ENCODE results near the gene EFCC1. TPM values are rescaled to one million over a fixed set of nuclear protein-coding genes. Genes with fewer than 3 reads are reported as not detected.

EFCC1 gene
- polyA plus RNA-seq, 1 donor: 1.7 TPM

DNA sequence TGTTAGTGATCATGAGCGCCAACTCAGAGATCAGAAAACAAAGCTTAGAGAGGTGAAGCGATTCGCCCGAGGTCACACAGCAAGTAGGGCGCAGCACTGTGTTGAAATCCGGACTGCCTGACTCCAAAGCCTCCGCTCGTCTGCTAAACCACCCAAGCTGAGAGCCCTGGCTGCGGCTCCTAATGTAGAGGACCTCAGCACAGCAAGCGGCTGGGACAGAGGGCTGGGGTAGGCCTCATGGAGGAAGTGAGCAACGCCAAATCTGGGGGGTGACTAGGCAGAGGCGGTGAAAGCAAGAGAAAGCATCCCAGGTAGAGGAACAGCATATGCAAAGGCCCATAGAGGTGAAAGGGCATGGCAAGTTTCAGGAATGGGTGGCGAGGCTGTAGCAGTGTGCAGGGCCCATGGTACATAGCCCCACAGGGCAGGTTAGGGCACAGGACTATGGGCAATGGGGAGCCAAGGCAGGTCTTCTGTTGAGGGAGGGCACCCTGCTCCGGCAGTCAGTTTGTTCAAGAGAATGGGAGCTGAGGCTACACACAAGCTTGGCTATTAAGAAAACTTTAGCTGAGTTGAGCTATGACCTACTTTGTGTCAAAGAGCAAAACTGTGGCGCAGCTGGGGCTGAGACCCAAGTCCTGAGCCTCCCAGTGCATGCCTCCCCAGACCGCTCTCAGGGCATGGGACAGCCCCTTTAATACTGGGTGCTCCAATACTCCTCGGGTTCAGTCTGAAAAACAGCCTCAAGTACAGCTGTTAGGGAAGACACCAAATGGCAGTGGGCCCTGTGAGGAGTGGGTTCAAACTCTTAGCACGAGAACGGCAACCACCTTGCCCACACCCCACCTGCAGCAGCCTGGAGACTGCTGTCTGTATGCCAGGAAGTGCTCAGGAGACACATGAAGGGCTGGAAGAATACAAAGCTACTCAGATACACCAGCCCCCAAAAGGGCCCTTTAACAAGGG is 6.2 kb upstream of the EFCC1 start:
- DNase-seq: no peak

GRCh38 chr3:128995737-128996136 is 5.4 kb upstream of the EFCC1 start:
- no peak for DNase-seq

DNA sequence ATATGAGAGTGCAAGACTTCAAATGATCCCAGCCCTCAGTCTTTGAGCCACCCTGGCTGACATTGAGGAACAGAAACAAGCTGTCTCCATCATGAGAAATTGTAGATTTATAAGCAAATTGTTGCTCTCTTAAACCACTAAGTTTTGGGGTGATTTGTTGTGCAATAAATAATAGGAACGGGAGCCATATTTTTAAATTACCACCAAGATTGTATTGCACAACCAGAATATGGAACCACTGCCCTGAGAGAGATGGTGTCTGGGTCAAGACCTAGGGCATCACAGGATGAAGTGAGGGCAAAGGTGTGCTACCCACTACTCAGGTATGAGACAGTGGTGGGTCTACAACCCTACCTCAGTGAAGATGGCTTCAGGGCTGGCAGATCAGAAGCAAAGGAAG is 4.9 kb upstream of the EFCC1 start:
- DNase-seq: no peak

DNA sequence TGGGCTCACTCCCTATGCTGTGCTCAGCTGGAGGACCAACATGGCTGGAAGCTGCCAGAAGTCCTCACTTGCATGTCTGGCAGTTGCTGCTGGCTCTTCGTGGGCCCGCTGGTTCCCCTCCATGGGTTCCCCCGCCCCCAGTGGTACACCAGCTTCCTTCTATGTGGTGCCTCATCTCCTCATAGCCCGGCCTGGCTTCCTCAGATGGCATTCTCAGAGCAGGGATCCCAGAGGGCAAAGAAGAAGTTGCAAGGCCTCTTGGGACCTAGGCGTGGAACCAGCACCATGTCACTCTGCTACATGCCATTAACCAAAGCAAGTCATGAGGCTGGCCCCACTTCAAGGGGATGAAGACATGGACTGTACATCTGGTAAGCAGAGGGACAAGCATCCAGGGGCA is 4.4 kb upstream of the EFCC1 start:
- DNase-seq: no peak

GRCh38 chr3:128997486-128998133 is 3.5 kb upstream of the EFCC1 start:
- DNase-seq: no peak

- DNase-seq: no peak
These were observed 2.5 kb upstream of the EFCC1 start for GRCh38 chr3:128998561-128998960.

DNA sequence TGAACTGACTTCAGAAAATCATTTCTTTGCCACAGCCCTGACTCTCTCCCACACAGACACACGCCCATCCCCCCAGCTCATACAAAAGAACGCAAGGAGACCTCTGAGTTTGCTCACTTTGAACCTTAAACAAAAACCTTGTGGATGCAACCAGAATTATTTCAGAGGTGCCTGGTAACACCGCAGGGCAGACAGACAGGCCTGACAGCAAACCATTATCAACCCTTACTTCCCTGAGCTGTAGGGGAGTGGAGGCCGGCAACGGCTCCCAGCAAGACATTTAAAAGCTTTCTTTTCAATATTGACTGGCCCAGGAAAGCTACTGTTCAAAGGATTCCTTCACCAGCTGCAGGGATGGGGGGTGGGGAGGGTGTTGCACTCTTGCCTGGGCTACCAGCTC is 2.0 kb upstream of the EFCC1 start:
- DNase-seq: no peak

DNA sequence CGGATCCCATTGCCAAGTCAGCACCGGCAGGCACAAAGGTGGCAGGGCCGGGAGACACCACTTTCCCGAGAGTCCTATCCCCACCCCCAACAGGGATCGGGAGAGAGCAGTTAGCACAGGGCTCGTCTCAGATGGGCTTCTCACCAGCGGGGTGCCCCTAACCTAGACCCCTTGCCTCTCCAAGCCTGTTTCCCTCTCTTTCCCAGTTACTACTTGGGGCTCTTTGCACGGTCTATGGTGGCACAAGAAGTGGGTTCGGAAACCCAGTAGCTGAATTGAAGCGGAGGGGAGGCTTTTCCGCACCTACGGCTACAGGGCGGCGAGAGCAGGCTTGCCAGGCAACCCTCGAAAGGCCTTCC is 383 bp upstream of the EFCC1 start:
- DNase-seq: no peak

DNA sequence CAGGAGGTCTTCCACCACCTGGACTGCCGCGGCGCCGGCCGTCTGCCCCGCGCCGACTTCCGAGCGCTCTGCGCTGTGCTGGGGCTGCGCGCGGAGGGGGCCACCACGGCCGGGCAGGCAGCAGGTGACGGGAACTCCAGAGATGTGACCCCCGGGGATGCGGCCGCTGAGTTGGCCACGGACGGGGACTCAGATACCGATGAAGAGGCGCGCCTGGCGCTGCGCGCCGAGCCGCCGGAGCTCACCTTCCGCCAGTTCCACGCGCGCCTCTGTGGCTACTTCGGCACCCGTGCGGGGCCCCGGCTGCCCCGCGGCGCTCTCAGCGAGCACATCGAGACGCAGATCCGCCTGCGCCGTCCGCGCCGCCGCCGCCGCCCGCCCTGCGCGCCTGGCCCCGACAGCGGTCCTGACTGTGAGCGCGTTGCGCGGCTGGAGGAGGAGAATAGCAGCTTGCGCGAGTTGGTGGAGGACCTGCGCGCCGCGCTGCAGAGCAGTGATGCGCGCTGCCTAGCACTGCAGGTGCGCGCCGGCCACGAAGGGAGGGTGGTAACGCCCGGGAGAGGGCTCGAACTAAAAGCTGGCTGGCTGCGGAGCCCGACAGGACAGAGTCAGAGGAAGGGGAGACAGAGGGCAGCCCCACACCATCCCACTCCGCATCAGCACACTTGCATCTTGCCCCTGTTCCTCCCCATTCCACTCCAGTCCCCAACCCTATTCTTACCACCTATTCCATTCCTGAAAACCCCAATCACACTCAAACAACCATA is 885 bp downstream of the EFCC1 start:
- DNase-seq: no peak

DNA sequence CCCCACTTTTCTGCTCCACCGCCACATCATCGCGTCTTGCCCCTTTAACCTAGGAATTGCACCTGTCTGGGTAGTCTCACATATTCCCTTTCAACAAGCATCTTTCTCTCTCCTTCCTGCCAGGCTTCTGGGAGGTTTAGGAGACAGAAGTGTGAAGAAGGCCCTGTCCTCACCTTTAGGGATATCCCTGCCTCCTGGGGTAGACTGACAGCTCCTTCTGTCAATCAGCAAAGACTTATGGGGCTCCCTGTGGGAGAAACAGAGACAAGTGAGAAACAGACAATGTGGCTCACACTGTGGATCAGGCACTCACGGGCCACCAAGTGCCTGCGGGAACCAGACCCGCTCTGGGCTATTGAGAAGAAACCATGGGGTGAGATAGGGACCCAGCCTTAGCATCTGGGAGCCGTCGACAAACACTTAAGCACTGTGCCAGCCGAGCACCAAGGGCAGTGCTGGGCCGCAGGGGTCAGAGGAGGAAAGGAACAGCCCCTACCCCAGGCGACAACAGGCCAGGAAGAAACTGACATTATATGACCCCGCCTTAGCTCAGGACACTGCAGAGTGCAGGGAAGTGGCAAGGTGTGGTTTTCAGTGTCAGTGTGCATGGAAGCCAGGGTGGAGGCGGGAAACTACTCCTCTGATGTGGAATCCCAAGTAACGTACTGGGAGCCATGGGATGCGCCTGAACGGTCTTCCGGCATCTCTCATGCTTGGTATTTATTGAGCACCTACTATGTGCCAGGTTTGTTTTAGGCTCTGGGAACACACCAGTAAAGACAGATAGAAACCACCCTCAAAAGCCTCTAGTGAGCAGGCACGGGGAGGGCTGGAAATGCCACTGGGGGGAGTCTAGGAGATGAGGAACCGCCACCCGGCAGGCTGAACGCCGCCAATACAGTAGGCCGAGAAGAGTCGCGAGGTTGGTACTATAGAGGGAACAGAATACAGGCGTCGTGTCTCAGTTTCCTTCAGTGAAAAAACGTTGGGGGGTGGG is 1.8 kb downstream of the EFCC1 start:
- DNase-seq: no peak

DNA sequence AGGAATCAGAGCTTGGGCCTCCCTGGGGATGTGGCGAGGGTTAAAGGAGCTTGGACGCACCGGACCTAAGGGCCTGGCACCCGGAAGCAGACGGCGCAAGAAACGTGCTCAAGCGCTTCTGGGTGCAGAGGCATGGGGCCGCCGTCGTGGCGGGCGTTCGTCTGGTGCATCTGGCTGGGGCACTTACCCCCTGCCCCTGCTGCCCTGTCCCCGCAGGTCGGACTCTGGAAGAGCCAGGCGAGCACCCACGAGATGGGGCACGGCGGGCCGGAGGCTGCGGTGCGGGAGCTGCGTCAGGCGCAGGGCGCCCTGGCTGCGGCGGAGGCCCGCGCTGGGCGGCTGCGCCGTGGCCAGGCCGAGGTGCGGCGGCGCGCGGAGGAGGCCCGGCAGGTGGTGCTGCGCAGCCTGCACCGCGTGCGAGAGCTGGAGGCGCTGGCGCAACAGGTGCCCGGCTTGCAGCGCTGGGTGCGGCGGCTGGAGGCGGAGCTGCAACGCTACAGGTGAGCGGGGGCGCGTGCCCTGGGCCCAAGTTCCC is 2.5 kb downstream of the EFCC1 start:
- no peak for DNase-seq

- no peak for DNase-seq
These were observed 3.7 kb downstream of the EFCC1 start for GRCh38 chr3:129004639-129005295.

- DNase-seq: no peak
These were observed 4.6 kb downstream of the EFCC1 start for GRCh38 chr3:129005526-129006303.

DNA sequence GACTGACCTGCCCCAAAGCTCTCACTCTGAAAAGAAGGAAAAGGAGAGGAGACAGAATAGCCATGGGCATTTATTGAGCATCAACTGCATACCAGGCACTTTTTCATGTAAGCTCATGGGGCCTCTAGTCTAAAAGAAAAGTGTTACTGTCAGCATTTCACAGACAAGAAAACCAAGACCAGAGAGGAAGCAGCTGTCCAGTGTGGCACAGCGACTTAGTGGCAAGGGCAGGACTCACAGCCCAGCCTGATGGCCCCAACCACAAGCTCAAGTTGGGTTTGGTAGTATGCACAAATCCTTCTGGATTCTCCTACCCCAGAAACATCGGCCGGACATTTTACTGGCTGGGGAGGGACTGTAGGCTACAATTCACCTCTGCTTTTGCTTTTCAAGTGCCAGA is 5.8 kb downstream of the EFCC1 start:
- no peak for DNase-seq

GRCh38 chr3:129007792-129008191 is 6.7 kb downstream of the EFCC1 start:
- DNase-seq: no peak

DNA sequence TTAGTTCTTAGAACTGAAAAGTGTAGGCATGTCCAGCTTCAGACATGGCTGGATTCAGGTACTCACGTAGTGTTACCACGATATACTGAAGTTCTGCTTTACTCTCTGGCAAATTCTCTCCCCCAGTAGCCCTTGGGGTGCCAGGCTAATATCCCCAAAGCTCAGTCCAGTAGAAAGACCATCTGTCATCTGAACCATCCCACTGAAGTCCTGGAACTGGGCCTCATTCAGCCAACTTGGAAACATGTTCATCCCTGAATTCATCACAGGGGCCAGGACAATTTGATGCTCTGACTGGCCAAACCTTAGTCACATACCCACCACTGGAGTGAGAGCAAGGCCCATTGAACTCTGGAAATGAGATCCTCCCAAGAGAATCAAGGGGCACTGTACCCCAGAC is 8.2 kb downstream of the EFCC1 start:
- DNase-seq: no peak

DNA sequence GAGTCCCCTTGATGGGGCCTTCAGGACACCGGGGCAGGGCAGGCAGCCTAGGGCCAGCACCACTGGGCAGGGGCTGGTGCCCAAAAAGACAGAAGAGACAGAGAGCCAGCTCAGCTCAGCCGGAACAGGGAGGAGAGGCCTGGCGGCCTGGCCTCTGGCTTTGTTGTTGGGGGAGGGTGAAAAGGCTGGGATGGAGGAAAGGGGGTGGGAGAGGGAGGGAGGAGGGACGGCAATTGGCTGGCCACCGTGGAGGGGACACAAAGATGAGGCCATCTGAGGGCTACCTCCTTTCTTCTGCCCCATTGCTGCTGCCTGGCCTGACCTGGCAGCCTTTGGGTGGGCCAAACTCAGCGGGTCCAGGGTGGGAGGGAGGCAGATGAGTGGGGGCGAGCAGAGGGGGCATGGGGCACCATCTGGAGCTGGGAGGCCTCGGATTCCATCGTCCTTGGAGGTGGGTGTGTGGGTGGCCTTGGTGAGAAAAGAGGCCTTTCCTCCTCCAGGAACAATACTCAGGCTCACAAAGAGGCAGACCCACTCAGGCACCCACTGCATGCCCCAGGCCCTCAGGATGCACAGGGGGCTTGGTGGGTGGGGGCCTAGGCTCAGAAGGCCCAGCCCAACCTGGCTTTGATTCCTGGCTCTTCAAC is 9.3 kb downstream of the EFCC1 start:
- DNase-seq: no peak

- no peak for DNase-seq
These were observed 12.4 kb downstream of the EFCC1 start for GRCh38 chr3:129013491-129013891.

GRCh38 chr3:129014148-129014547 is 13.0 kb downstream of the EFCC1 start:
- DNase-seq: no peak
